Activated CD8-positive, alpha-beta T cell treated with anti-CD3 and anti-CD28 coated beads for 36 hours (primary cell): Measurements from ENCODE around the gene MTA2. TPM values are rescaled to one million over a fixed set of nuclear protein-coding genes. Genes with fewer than 3 reads are reported as not detected.
A peak's percentile ranks its signal among the peaks of the same experiment; 100 is the strongest.
"Not testable (repeated sequence)": the region's sequence is repeated elsewhere in the genome, so short reads cannot be mapped to it uniquely, and the experiment has no call there.

Source experiments
- ATAC-seq: fragments of 200-7000 bp; cut with Tn5 transposase; one replicate; pipeline ENCODE4 v1.10.0; 2021; ENCODE audit warnings: mild to moderate bottlenecking, moderate library complexity
- CTCF ChIA-PET: fragments of 350-600 bp; sonication (Branson Sonifier 250); formaldehyde crosslinking; loops from one replicate; lab custom pipeline; 2021; ENCODE audit warnings: antibody characterized with exemption; lab: Charles Lee
- POLR2A ChIA-PET: fragments of 350-600 bp; sonication (Branson Sonifier 250); formaldehyde crosslinking; loops from one replicate; lab custom pipeline; 2021; ENCODE audit warnings: antibody characterized with exemption; lab: Charles Lee
- DNase-seq: peaks from one replicate; pipeline ENCODE4 v3.0.0-alpha.2; 2020
- H3K27ac Mint-ChIP-seq: one replicate; pipeline ENCODE4 v1.8.0; 2021; ENCODE audit warnings: mild to moderate bottlenecking, mixed read lengths
- H3K27me3 Mint-ChIP-seq: one replicate; pipeline ENCODE4 v1.8.0; 2021; ENCODE audit warnings: mixed read lengths
- H3K36me3 Mint-ChIP-seq: one replicate; pipeline ENCODE4 v1.8.0; 2021; ENCODE audit warnings: low read depth, mixed read lengths
- H3K4me1 Mint-ChIP-seq: one replicate; pipeline ENCODE4 v1.8.0; 2021; ENCODE audit warnings: low read depth, mixed read lengths
- H3K4me3 Mint-ChIP-seq: one replicate; pipeline ENCODE4 v1.8.0; 2021; ENCODE audit warnings: mild to moderate bottlenecking, moderate library complexity, mixed read lengths
- H3K9me3 Mint-ChIP-seq: one replicate; pipeline ENCODE4 v1.8.0; 2021; ENCODE audit warnings: mixed read lengths
- intact Hi-C: fragments of 100-400 bp; cut with micrococcal nuclease; formaldehyde crosslinking; loops from one replicate; pipeline ENCODE4 v1.10.0; 2022
- total RNA-seq, 2 experiments: library from RNA; stranded (reverse); gene quantifications; one replicate each; pipeline ENCODE4 v1.2.3, GENCODE V29; 2021
- TF ChIP-seq, protein P1 (sequence below): fragments of 200-600 bp; IDR thresholded peaks from one replicate; pipeline ENCODE4 v1.8.0; 2022; ENCODE audit warnings: antibody characterized with exemption, mild to moderate bottlenecking

Gene MTA2
- total RNA-seq, 2 experiments from 2014 or later, result 159 to 164 TPM

DNA sequence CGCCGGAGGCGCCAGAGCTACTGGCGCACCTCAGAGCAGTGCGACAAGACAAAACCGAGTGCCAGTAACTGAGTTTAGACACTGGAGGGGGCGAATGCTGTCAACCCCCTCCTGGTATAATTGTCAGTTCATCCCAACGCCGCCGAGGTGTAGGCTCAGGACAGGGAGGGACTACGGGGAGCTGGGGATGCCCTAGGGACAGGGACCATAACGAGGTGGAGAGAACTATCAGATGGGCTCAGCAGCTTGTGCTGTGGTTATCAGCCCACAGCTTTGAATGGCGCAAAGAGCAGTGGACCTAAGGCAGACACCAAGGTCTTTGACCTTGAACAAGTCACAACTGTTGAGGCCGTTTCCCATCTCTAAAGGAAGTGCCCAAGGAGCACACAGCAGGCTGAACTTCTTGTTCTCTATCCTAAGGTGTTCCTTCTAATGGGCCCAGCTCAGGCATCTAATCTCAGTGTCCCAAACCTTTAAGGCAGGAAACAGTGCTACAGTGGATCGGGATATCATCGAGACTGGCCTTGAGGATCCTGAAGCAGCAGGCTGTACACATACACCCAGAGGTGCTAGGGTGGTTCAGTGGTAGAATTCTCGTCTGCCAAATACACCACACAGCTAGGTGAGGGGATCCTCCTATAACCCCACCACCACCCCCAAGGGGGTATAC lies 9.4 kb downstream of the MTA2 start:
- H3K36me3 Mint-ChIP-seq, result peaks cover 53% of the 10 kb centered on the region
- ChIA-PET POLR2A (interaction anchor here (0.7 to 7.9 kb wide), 45 partner anchors 8 to 289 kb away, joined by 3 to 87 read pairs (median 8); partner anchors contain the start of genes B3GAT3, BSCL2, C11orf98 and CSKMT), CTCF (interaction anchor here (0.7 to 3.8 kb wide), 30 partner anchors 9 to 273 kb away, joined by 3 to 24 read pairs (median 6); partner anchors contain the start of genes B3GAT3, C11orf98, CSKMT and EEF1G)
- DNase-seq (no peak), ATAC-seq (no peak)
- no peaks in the 10 kb centered on the region for H3K27me3 Mint-ChIP-seq
- intact Hi-C loops, result loop anchor here (5.0 to 10.0 kb wide), 2 partner anchors 75 to 253 kb away; partner anchors contain the start of genes C11orf98 and CSKMT
- H3K4me1 Mint-ChIP-seq, result peaks cover 52% of the 10 kb centered on the region
- peak overlapping the region; percentile 100 for H3K4me3 Mint-ChIP-seq
- no peaks in the 10 kb centered on the region for H3K9me3 Mint-ChIP-seq
- H3K27ac Mint-ChIP-seq, result peak overlapping the region; percentile 98
- TF ChIP-seq, protein P1, sequence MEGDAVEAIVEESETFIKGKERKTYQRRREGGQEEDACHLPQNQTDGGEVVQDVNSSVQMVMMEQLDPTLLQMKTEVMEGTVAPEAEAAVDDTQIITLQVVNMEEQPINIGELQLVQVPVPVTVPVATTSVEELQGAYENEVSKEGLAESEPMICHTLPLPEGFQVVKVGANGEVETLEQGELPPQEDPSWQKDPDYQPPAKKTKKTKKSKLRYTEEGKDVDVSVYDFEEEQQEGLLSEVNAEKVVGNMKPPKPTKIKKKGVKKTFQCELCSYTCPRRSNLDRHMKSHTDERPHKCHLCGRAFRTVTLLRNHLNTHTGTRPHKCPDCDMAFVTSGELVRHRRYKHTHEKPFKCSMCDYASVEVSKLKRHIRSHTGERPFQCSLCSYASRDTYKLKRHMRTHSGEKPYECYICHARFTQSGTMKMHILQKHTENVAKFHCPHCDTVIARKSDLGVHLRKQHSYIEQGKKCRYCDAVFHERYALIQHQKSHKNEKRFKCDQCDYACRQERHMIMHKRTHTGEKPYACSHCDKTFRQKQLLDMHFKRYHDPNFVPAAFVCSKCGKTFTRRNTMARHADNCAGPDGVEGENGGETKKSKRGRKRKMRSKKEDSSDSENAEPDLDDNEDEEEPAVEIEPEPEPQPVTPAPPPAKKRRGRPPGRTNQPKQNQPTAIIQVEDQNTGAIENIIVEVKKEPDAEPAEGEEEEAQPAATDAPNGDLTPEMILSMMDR, result no peak

DNA sequence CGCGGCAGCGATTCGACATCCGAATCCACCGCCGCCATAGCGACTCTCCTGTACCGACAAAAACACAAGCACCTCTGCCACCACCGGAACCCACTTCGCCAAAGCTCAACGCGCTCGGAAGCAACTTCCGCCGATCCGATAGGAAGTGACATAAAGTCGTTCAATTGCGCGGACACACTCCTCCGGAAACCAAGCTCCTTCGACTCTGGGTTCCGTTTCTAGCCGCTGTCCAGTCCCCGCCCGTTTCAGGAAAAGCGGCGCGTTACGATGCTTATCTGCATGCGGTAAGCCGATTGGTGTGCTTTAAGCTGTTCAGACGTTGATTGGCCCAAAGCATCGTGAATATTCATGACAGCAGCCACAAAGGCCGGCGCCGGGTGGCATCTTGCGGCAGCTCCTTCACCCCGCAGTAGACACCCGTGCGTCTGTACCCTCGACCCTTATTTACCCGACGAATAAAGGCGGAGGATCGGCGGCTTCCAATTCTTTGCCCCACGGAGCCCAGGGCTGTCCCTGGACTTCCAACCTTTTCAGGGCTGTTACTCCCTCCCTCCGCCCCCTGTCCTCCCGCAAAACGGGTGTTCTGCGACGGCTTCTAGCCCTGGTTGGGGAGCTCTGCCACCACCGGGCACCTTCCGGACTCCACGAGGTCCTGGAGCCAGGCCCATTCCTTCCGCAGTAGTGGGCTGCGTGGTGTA lies 10.1 kb downstream of the MTA2 start, which contains the start of gene TUT1:
TSS of gene TUT1 (minus strand) at position 76 of the 698 bp plus-strand sequence. CDS start at position 38, 38 bp downstream.
- Mint-ChIP-seq H3K27me3 (no peaks in the 10 kb centered on the region), H3K36me3 (peaks cover 48% of the 10 kb centered on the region), H3K4me3 (peak within 1 kb of the TSS; percentile 100), H3K9me3 (no peaks in the 10 kb centered on the region), H3K27ac (peak within 1 kb of the TSS; percentile 98), H3K4me1 (peaks cover 49% of the 10 kb centered on the region)
- intact Hi-C loops, result loop anchor here (5.0 to 10.0 kb wide), 2 partner anchors 76 to 253 kb away; partner anchors contain the start of genes C11orf98 and CSKMT
- DNase-seq, result peak; percentile 98
- ChIA-PET CTCF (interaction anchor here (0.7 to 3.8 kb wide), 28 partner anchors 9 to 250 kb away, joined by 3 to 24 read pairs (median 6); partner anchors contain the start of genes C11orf98, CSKMT, EEF1G and EML3), POLR2A (interaction anchor here (0.6 to 7.9 kb wide), 53 partner anchors 9 to 289 kb away, joined by 3 to 87 read pairs (median 7); partner anchors contain the start of genes B3GAT3, BSCL2, C11orf98 and CSKMT)
- ATAC-seq, result peak; percentile 91
- TF ChIP-seq, protein P1, result no peak

DNA sequence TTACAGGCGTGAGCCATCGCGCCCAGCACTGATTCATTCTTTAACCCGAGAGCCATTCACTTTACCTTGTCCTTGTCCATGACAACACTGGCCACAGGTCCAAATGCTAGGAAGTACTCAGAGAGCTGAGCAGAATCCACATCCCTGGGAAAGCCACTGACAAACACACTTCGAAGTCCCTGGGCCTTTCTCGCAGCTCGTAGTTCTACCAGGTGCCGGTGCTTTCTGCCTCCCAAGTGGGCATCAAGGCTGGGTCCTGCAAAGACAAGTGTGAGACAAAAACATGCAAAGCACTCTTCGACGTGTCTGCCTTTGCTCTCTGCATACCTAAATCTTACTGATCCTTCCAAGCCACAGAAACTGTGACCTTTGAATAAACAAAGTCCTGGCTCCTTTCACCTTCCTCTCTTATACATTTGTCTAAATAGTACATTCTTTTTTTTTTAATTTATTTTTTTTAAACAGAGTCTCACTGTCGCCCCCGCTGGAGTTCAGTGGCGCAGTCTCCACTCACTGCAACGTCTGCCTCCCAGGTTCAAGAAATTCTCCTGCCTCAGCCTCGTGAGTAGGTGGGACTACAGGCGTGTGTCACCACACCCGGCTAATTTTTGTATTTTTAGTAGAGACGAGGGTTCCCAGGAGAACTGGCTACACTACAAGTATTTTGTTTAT lies 12.6 kb downstream of the MTA2 start:
- POLR2A ChIA-PET, result interaction anchor here (0.8 to 7.9 kb wide), 8 partner anchors 9 to 266 kb away, joined by 3 to 55 read pairs (median 3); partner anchors contain the start of genes B3GAT3 and EEF1G
- DNase-seq (peak; percentile 51), ATAC-seq (no peak)
- TF ChIP-seq, protein P1, result peak; percentile 40
- H3K27me3 Mint-ChIP-seq, result no peaks in the 10 kb centered on the region
- H3K27ac Mint-ChIP-seq, result no peak overlapping the region
- peaks cover 40% of the 10 kb centered on the region for H3K4me1 Mint-ChIP-seq
- CTCF ChIA-PET, result interaction anchor here (0.8 to 1.8 kb wide), 4 partner anchors 9 to 164 kb away, joined by 3 to 7 read pairs (median 4); no protein-coding TSS in a partner anchor
- H3K4me3 Mint-ChIP-seq, result peak overlapping the region; percentile 100
- H3K36me3 Mint-ChIP-seq, result peaks cover 36% of the 10 kb centered on the region
- intact Hi-C loops, result no loop called here
- H3K9me3 Mint-ChIP-seq, result no peaks in the 10 kb centered on the region

DNA sequence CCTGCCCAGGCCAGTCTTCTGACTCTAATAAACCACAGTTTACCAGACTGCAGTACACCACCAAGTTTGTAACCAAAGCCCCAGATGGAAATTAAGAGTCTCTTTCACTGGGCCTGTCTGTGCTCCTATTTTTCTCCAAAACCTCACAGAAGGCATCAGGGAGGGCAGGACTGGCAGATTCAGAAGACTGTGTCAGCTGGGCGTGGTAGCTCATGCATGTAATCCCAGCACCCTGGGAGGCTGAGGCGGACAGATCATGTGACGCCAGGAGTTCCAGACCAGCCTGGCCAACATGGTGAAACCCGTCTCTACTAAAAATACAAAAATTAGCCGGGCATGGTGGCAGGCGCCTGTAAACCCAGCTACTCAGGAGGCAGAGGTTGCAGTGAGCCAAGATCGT lies 16.3 kb downstream of the MTA2 start:
- H3K9me3 Mint-ChIP-seq, H3K27me3 Mint-ChIP-seq, DNase-seq, H3K27ac Mint-ChIP-seq, ATAC-seq, intact Hi-C loops, H3K4me3 Mint-ChIP-seq: not testable (repeated sequence)
- ChIA-PET CTCF (interaction anchor here (0.9 to 1.5 kb wide), 4 partner anchors 11 to 43 kb away, joined by 3 to 6 read pairs (median 3); partner anchors contain the start of gene EEF1G), POLR2A (interaction anchor here (4.5 kb wide), 1 partner anchor 11 kb away, joined by 21 read pairs; the partner anchor contains the start of gene EEF1G)
- Mint-ChIP-seq H3K4me1 (peaks cover 21% of the 10 kb centered on the region), H3K36me3 (peaks cover 34% of the 10 kb centered on the region)

DNA sequence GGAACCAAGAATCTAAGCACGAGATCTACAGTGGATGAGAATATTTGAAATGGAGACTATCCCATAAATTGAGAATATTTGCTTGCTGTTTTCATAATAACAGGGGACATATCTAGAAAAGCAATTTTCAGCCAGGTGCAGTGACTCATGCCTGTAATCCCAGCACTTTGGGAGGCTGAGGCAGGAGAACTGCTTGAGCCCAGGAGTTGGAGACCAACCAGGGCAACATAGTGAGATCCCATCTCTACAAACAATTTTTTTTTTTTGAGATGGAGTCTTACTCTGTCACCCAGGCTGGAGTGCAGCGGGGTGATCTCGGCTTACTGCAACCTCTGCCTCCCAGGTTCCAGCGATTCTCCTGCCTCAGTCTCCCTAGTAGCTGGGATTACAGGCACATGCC lies 19.9 kb downstream of the MTA2 start:
- H3K4me3 Mint-ChIP-seq, DNase-seq, CTCF ChIA-PET, H3K9me3 Mint-ChIP-seq, H3K27me3 Mint-ChIP-seq, intact Hi-C loops, H3K27ac Mint-ChIP-seq, H3K4me1 Mint-ChIP-seq, ATAC-seq: not testable (repeated sequence)
- peaks cover 32% of the 10 kb centered on the region for H3K36me3 Mint-ChIP-seq
- POLR2A ChIA-PET, result interaction anchor here (7.7 kb wide), 1 partner anchor 9 kb away, joined by 55 read pairs; the partner anchor contains the start of gene TUT1
